Endothelial cell of umbilical vein (primary cell): ENCODE results near the gene ACTL10. TPM values are rescaled to one million over a fixed set of nuclear protein-coding genes. Genes with fewer than 3 reads are reported as not detected.

Experiments used
- BruUV-seq: library from RNA; stranded (reverse); fragments of 400-500 nt; replicated peaks from 2 replicates; lab custom pipeline; 2021; lab: Mats Ljungman, UMichigan
- CTCF ChIA-PET: fragments of 300-600, 350-600 bp; sonication (Branson Sonifier 250); formaldehyde crosslinking; loops from one replicate; lab custom pipeline; 2021; ENCODE audit warnings: antibody characterized with exemption, inconsistent platforms; lab: Charles Lee
- POLR2A ChIA-PET: fragments of 300-600, 350-600 bp; sonication (Branson Sonifier 250); formaldehyde crosslinking; loops from one replicate; lab custom pipeline; 2021; ENCODE audit warnings: antibody characterized with exemption, inconsistent platforms; lab: Charles Lee
- DNase-seq: peaks from one replicate; pipeline ENCODE4 v3.0.0-alpha.2; 2011; ENCODE audit warnings: low read depth, low spot score
- FAIRE-seq: peaks from 2 replicates; lab custom pipeline; 2011; peaks lifted over from hg19 to GRCh38; lab: Jason Lieb, UNC
- H2AFZ ChIP-seq: 2 replicates; pipeline ENCODE4 v1.6.0; 2012; ENCODE audit warnings: low read depth, low read length, control low read depth, inconsistent platforms
- H3K27ac ChIP-seq: 2 replicates; pipeline ENCODE4 v1.5.1; 2011; ENCODE audit warnings: low read depth, mild to moderate bottlenecking, control low read depth, low read length, moderate library complexity; ENCODE audit not compliant: insufficient read depth
- H3K27me3 ChIP-seq, 2 experiments: 2 replicates each; pipeline versions ENCODE4 v1.6.0 to v1.6.1; 2011; ENCODE audit warnings: low read length in 2 of 2, mixed read lengths in 1 of 2; ENCODE audit not compliant: control insufficient read depth in 2 of 2, insufficient read depth in 2 of 2
- H3K36me3 ChIP-seq, 2 experiments: 2 replicates in 1 of 2; 3 replicates in 1 of 2; pipeline ENCODE4 v1.5.1; 2011; ENCODE audit warnings: low read length in 2 of 2, mild to moderate bottlenecking in 1 of 2, moderate library complexity in 1 of 2; ENCODE audit not compliant: control insufficient read depth in 2 of 2, insufficient read depth in 2 of 2; ENCODE audit errors: extremely low read depth in 1 of 2
- H3K4me1 ChIP-seq: 3 replicates; pipeline ENCODE4 v1.5.1; 2011; ENCODE audit warnings: mild to moderate bottlenecking, low read length; ENCODE audit not compliant: control insufficient read depth, insufficient read depth; ENCODE audit errors: extremely low read depth
- H3K4me2 ChIP-seq: 2 replicates; pipeline ENCODE4 v1.6.1; 2011; ENCODE audit warnings: low read length, control low read depth, mixed read lengths; ENCODE audit not compliant: insufficient read depth
- H3K4me3 ChIP-seq, 3 experiments: fragments of 200-600 bp in 1 of 3; sonication (generic), shearing (Covaris generic) in 1 of 3; replicated peaks in 1 of 3; 2 replicates each; pipeline ENCODE4 v1.5.1; 2011 to 2016; ENCODE audit warnings: control low read depth in 3 of 3, low read length in 3 of 3, mild to moderate bottlenecking in 2 of 3, inconsistent platforms in 1 of 3, low read depth in 1 of 3, moderate library complexity in 1 of 3; ENCODE audit not compliant: insufficient read depth in 1 of 3
- H3K79me2 ChIP-seq: 2 replicates; pipeline ENCODE4 v1.6.0; 2012; ENCODE audit warnings: low read length, inconsistent platforms; ENCODE audit not compliant: control insufficient read depth, insufficient read depth
- H3K9ac ChIP-seq: replicated peaks from 2 replicates; pipeline ENCODE3; 2011; ENCODE audit warnings: low read length, control low read depth; ENCODE audit not compliant: insufficient read depth; ENCODE audit errors: extremely low read depth
- H3K9me1 ChIP-seq: replicated peaks from 3 replicates; pipeline ENCODE4 v1.6.0; 2011; ENCODE audit warnings: mild to moderate bottlenecking, low read length; ENCODE audit not compliant: control insufficient read depth, insufficient read depth; ENCODE audit errors: extremely low read depth
- H3K9me3 ChIP-seq: replicated peaks from 2 replicates; pipeline ENCODE4 v1.5.1; 2012; ENCODE audit warnings: low read length, inconsistent platforms; ENCODE audit not compliant: control insufficient read depth, insufficient read depth
- H4K20me1 ChIP-seq: replicated peaks from 2 replicates; pipeline ENCODE3; 2011; ENCODE audit warnings: mild to moderate bottlenecking, low read length; ENCODE audit not compliant: control insufficient read depth, insufficient read depth; ENCODE audit errors: extremely low read depth
- EZH2 ChIP-seq: IDR thresholded peaks from 2 replicates; pipeline ENCODE4 v1.6.1; 2012; ENCODE audit warnings: borderline replicate concordance, low read depth, mild to moderate bottlenecking, moderate library complexity, low read length, inconsistent platforms; ENCODE audit not compliant: severe bottlenecking
- FOS ChIP-seq: IDR thresholded peaks from 2 replicates; pipeline ENCODE4 v1.6.1; 2011; ENCODE audit warnings: mild to moderate bottlenecking, low read length, moderate library complexity, borderline replicate concordance; ENCODE audit not compliant: insufficient read depth
- GATA2 ChIP-seq: IDR thresholded peaks from 2 replicates; pipeline ENCODE4 v1.7.0; 2011; ENCODE audit warnings: low read depth, mild to moderate bottlenecking, moderate library complexity, mixed read lengths, low read length; ENCODE audit not compliant: insufficient read length, insufficient read depth
- JUN ChIP-seq: IDR thresholded peaks from 2 replicates; pipeline ENCODE4 v1.6.1; 2011; ENCODE audit warnings: borderline replicate concordance, low read depth; ENCODE audit not compliant: insufficient read length, insufficient read depth
- MYC ChIP-seq: IDR thresholded peaks from one replicate; pipeline ENCODE4 v1.6.1; 2011; ENCODE audit warnings: mild to moderate bottlenecking, low read depth, low read length
- POLR2A ChIP-seq: IDR thresholded peaks from 2 replicates; pipeline ENCODE4 v1.6.1; 2012; ENCODE audit warnings: low read depth, mild to moderate bottlenecking, control low read depth, low read length
- POLR2AphosphoS5 ChIP-seq: IDR thresholded peaks from 2 replicates; pipeline ENCODE4 v1.6.1; 2012; ENCODE audit warnings: low read depth, mild to moderate bottlenecking, control low read depth, low read length, moderate library complexity; ENCODE audit not compliant: insufficient read depth
- dilution Hi-C: fragments of 300-500 bp; cut with MboI; formaldehyde crosslinking; loops from one replicate; pipeline ENCODE4 v1.15.0; 2019; ENCODE audit warnings: low sequenced_read_pairs; ENCODE audit not compliant: extremely low pct_ligation_motif_present
- intact Hi-C: fragments of 100-400 bp; cut with micrococcal nuclease; formaldehyde crosslinking; loops from one replicate; pipeline ENCODE4 v1.10.0; 2022
- polyA plus RNA-seq, 4 experiments: library from polyadenylated mRNA; depleted of rRNA in 3 of 4; stranded (reverse) in 3 of 4; unstranded in 1 of 4; fragments of >200 nt; gene quantifications; 2 replicates each; pipeline versions ENCODE4 v1.2.1 to v1.2.3, GENCODE V29; 2011 to 2012; ENCODE audit warnings: missing spikeins in 1 of 4
- total RNA-seq: library from RNA; stranded (reverse); gene quantifications from 2 replicates; pipeline ENCODE4 v1.2.3, GENCODE V29; 2021
- TF ChIP-seq, protein P1 (sequence below): IDR thresholded peaks from 2 replicates; pipeline ENCODE4 v1.6.1; 2011; ENCODE audit not compliant: insufficient read depth, insufficient read length
- TF ChIP-seq, protein P2 (sequence below), 2 donors: IDR thresholded peaks; 1 replicate in 1 of 2; 2 replicates in 1 of 2; pipeline ENCODE4 v1.5.1; 2011; ENCODE audit warnings: low read length in 2 of 2, mild to moderate bottlenecking in 2 of 2, moderate library complexity in 2 of 2, control low read depth in 1 of 2, inconsistent platforms in 1 of 2, low read depth in 1 of 2; ENCODE audit not compliant: insufficient read depth in 1 of 2; ENCODE audit errors: extremely low read depth in 1 of 2

ACTL10 gene
- total and polyA plus RNA-seq, 2 donors (not counting 3 experiments of a cell fraction or from before 2014, with no cell fraction given) = 0.92 to 1.4 TPM

DNA sequence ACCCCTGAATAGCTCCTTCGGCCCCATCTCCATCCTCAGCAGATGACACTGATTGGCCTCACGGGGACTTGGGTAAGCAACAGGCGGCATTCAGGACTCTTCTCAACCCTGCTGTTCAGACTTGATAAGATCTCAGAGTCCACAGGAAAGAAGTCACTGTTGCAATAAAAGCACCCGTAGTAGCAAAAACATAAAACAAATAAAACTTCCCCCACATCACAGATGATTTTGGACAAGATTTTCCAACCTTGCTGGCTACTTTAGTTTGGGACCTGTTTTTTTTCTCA lies 21.7 kb upstream of the ACTL10 start:
- ChIA-PET POLR2A (no interaction called here), CTCF (interaction anchor here (1.1 kb wide), 1 partner anchor 9 kb away, joined by 4 read pairs; no protein-coding TSS in a partner anchor)
- TF ChIP-seq GATA2 (no peak), JUN (no peak), POLR2AphosphoS5 (no peak), EZH2 (no peak), FOS (no peak), POLR2A (no peak), MYC (no peak)
- TF ChIP-seq, protein P1, sequence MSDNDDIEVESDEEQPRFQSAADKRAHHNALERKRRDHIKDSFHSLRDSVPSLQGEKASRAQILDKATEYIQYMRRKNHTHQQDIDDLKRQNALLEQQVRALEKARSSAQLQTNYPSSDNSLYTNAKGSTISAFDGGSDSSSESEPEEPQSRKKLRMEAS = no peak
- TF ChIP-seq, protein P2, sequence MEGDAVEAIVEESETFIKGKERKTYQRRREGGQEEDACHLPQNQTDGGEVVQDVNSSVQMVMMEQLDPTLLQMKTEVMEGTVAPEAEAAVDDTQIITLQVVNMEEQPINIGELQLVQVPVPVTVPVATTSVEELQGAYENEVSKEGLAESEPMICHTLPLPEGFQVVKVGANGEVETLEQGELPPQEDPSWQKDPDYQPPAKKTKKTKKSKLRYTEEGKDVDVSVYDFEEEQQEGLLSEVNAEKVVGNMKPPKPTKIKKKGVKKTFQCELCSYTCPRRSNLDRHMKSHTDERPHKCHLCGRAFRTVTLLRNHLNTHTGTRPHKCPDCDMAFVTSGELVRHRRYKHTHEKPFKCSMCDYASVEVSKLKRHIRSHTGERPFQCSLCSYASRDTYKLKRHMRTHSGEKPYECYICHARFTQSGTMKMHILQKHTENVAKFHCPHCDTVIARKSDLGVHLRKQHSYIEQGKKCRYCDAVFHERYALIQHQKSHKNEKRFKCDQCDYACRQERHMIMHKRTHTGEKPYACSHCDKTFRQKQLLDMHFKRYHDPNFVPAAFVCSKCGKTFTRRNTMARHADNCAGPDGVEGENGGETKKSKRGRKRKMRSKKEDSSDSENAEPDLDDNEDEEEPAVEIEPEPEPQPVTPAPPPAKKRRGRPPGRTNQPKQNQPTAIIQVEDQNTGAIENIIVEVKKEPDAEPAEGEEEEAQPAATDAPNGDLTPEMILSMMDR (IDR thresholded peaks at IDR 0.05; ENCODE audit: extremely low read depth in 1 of 2, insufficient read depth in 1 of 2, low read depth in 1 of 2, low read length in 2 of 2) = no peak
- no peaks in the 10 kb centered on the region for H3K4me1 ChIP-seq
- H3K27me3 ChIP-seq = no peaks in the 10 kb centered on the region
- no peak for DNase-seq
- dilution Hi-C loops = no loop called here
- H3K27ac ChIP-seq = no peak overlapping the region
- H3K4me3 ChIP-seq = no peak overlapping the region
- BruUV-seq = no TSS peak
- no peak for FAIRE-seq
- H3K4me2 ChIP-seq = no peak overlapping the region
- intact Hi-C loops = no loop called here
- no peaks in the 10 kb centered on the region for H3K79me2 ChIP-seq
- H2AFZ ChIP-seq = no peak overlapping the region
- H4K20me1 ChIP-seq = no peaks in the 10 kb centered on the region
- H3K9me1 ChIP-seq = no peaks in the 10 kb centered on the region
- no peaks in the 10 kb centered on the region for H3K9me3 ChIP-seq
- H3K9ac ChIP-seq = no peak overlapping the region
- peaks cover 3 to 20% of the 10 kb centered on the region in 2 experiments for H3K36me3 ChIP-seq
